ENCODE measurements around the gene DENND4A.

GRCh38 chr15:65655026-65655425 lies 137.1 kb downstream of the DENND4A start:
- TF ChIP-seq EZH2 (IDR thresholded peaks at IDR 0.05; ENCODE audit: borderline replicate concordance, low read length) (no peak), CTCF (conservative IDR thresholded peaks at IDR 0.05 in 1 of 2, IDR thresholded peaks at IDR 0.05 in 1 of 2; ENCODE audit: extremely low read depth in 1 of 2, insufficient read depth in 1 of 2, low read depth in 1 of 2, low read length in 2 of 2) (no peak)

All from mammary epithelial cell (primary cell).